ENCODE measurements around the gene RAB31. TPM values are rescaled to one million over a fixed set of nuclear protein-coding genes. Genes with fewer than 3 reads are reported as not detected.

The RAB31 gene
- total RNA-seq, 2 donors from 2014 or later, result 0.42 to 0.82 TPM

GRCh38 chr18:9739516-9739915 is 31.4 kb downstream of the RAB31 start:
- H3K4me3 Mint-ChIP-seq, result no peak overlapping the region
- DNase-seq (no peak), ATAC-seq (replicated peaks in 1 of 2) (no peak)
- peaks cover 16% of the 10 kb centered on the region for H3K27me3 Mint-ChIP-seq (ENCODE audit: low read depth)
- H3K27ac Mint-ChIP-seq, result no peak overlapping the region
- H3K4me1 Mint-ChIP-seq (ENCODE audit: low read depth), result no peaks in the 10 kb centered on the region
- no peaks in the 10 kb centered on the region for H3K36me3 Mint-ChIP-seq (ENCODE audit: insufficient read depth in 2 of 2)
- no peaks in the 10 kb centered on the region for H3K9me3 Mint-ChIP-seq

- H3K4me3 Mint-ChIP-seq, result no peak overlapping the region
- H3K27me3 Mint-ChIP-seq (ENCODE audit: low read depth), result peaks cover 21% of the 10 kb centered on the region
- DNase-seq (no peak), ATAC-seq (replicated peaks in 1 of 2) (no peak)
- no peaks in the 10 kb centered on the region for H3K9me3 Mint-ChIP-seq
- H3K4me1 Mint-ChIP-seq (ENCODE audit: low read depth), result no peaks in the 10 kb centered on the region
- H3K27ac Mint-ChIP-seq, result no peak overlapping the region
- H3K36me3 Mint-ChIP-seq (ENCODE audit: insufficient read depth in 2 of 2), result peaks cover 0 to 2% of the 10 kb centered on the region in 2 donors
Observed at GRCh38 chr18:9740071-9740470, 32.0 kb downstream of the RAB31 start.

GRCh38 chr18:9741406-9741792 is 33.3 kb downstream of the RAB31 start:
- no peak overlapping the region for H3K4me3 Mint-ChIP-seq
- DNase-seq, result no peak
- peaks cover 0 to 2% of the 10 kb centered on the region in 2 donors for H3K36me3 Mint-ChIP-seq (ENCODE audit: insufficient read depth in 2 of 2)
- ATAC-seq (replicated peaks in 1 of 2), result no peak
- H3K9me3 Mint-ChIP-seq, result no peaks in the 10 kb centered on the region
- peaks cover 30% of the 10 kb centered on the region for H3K27me3 Mint-ChIP-seq (ENCODE audit: low read depth)
- no peaks in the 10 kb centered on the region for H3K4me1 Mint-ChIP-seq (ENCODE audit: low read depth)
- no peak overlapping the region for H3K27ac Mint-ChIP-seq

GRCh38 chr18:9741793-9742523 is 33.9 kb downstream of the RAB31 start:
- DNase-seq (no peak), ATAC-seq (replicated peaks in 1 of 2) (no peak)
- Mint-ChIP-seq H3K27me3 (ENCODE audit: low read depth) (peaks cover 35% of the 10 kb centered on the region), H3K36me3 (ENCODE audit: insufficient read depth in 2 of 2) (peaks cover 0 to 2% of the 10 kb centered on the region in 2 donors), H3K27ac (no peak overlapping the region), H3K9me3 (no peaks in the 10 kb centered on the region), H3K4me3 (no peak overlapping the region), H3K4me1 (ENCODE audit: low read depth) (no peaks in the 10 kb centered on the region)

- Mint-ChIP-seq H3K9me3 (no peaks in the 10 kb centered on the region), H3K4me3 (no peak overlapping the region), H3K27me3 (ENCODE audit: low read depth) (peaks cover 39% of the 10 kb centered on the region), H3K4me1 (ENCODE audit: low read depth) (no peaks in the 10 kb centered on the region), H3K27ac (no peak overlapping the region), H3K36me3 (ENCODE audit: insufficient read depth in 2 of 2) (peaks cover 0 to 2% of the 10 kb centered on the region in 2 donors)
- ATAC-seq (replicated peaks in 1 of 2) (no peak), DNase-seq (no peak)
Observed at GRCh38 chr18:9742524-9743131, 34.5 kb downstream of the RAB31 start.

GRCh38 chr18:9743200-9744016 is 35.3 kb downstream of the RAB31 start:
- no peak overlapping the region for H3K27ac Mint-ChIP-seq
- H3K36me3 Mint-ChIP-seq (ENCODE audit: insufficient read depth in 2 of 2), result peaks cover 0 to 2% of the 10 kb centered on the region in 2 donors
- H3K4me3 Mint-ChIP-seq, result no peak overlapping the region
- peaks cover 39% of the 10 kb centered on the region for H3K27me3 Mint-ChIP-seq (ENCODE audit: low read depth)
- ATAC-seq (replicated peaks in 1 of 2) (peak in 1 of 2 donors; percentile 39), DNase-seq (peak in 1 of 2 donors; percentile 21)
- H3K4me1 Mint-ChIP-seq (ENCODE audit: low read depth), result no peaks in the 10 kb centered on the region
- H3K9me3 Mint-ChIP-seq, result no peaks in the 10 kb centered on the region

- Mint-ChIP-seq H3K4me1 (ENCODE audit: low read depth) (no peaks in the 10 kb centered on the region), H3K4me3 (no peak overlapping the region), H3K27me3 (ENCODE audit: low read depth) (peaks cover 36% of the 10 kb centered on the region), H3K27ac (no peak overlapping the region), H3K9me3 (no peaks in the 10 kb centered on the region), H3K36me3 (ENCODE audit: insufficient read depth in 2 of 2) (peaks cover 0 to 2% of the 10 kb centered on the region in 2 donors)
- DNase-seq (no peak), ATAC-seq (replicated peaks in 1 of 2) (no peak)
Observed at GRCh38 chr18:9746958-9747357, 38.9 kb downstream of the RAB31 start.

- no peak overlapping the region for H3K27ac Mint-ChIP-seq
- H3K4me1 Mint-ChIP-seq (ENCODE audit: low read depth), result no peaks in the 10 kb centered on the region
- H3K36me3 Mint-ChIP-seq (ENCODE audit: insufficient read depth in 2 of 2), result peaks cover 0 to 2% of the 10 kb centered on the region in 2 donors
- DNase-seq (no peak), ATAC-seq (replicated peaks in 1 of 2) (no peak)
- H3K9me3 Mint-ChIP-seq, result no peaks in the 10 kb centered on the region
- H3K27me3 Mint-ChIP-seq (ENCODE audit: low read depth), result peaks cover 22% of the 10 kb centered on the region
- H3K4me3 Mint-ChIP-seq, result no peak overlapping the region
Observed at GRCh38 chr18:9749611-9750010, 41.5 kb downstream of the RAB31 start.

GRCh38 chr18:9750112-9750511 is 42.0 kb downstream of the RAB31 start:
- H3K4me1 Mint-ChIP-seq (ENCODE audit: low read depth), result no peaks in the 10 kb centered on the region
- H3K4me3 Mint-ChIP-seq, result no peak overlapping the region
- H3K27me3 Mint-ChIP-seq (ENCODE audit: low read depth), result peaks cover 17% of the 10 kb centered on the region
- no peaks in the 10 kb centered on the region for H3K36me3 Mint-ChIP-seq (ENCODE audit: insufficient read depth in 2 of 2)
- no peak for DNase-seq
- H3K9me3 Mint-ChIP-seq, result no peaks in the 10 kb centered on the region
- H3K27ac Mint-ChIP-seq, result no peak overlapping the region
- no peak for ATAC-seq (replicated peaks in 1 of 2)

GRCh38 chr18:9750606-9751304 is 42.7 kb downstream of the RAB31 start:
- Mint-ChIP-seq H3K4me3 (no peak overlapping the region), H3K27me3 (ENCODE audit: low read depth) (peaks cover 11% of the 10 kb centered on the region), H3K36me3 (ENCODE audit: insufficient read depth in 2 of 2) (no peaks in the 10 kb centered on the region)

GRCh38 chr18:9751371-9752031 is 43.4 kb downstream of the RAB31 start:
- no peak for DNase-seq
- H3K36me3 Mint-ChIP-seq (ENCODE audit: insufficient read depth in 2 of 2), result no peaks in the 10 kb centered on the region
- no peak for ATAC-seq (replicated peaks in 1 of 2)
- peaks cover 9% of the 10 kb centered on the region for H3K27me3 Mint-ChIP-seq (ENCODE audit: low read depth)
- H3K9me3 Mint-ChIP-seq, result no peaks in the 10 kb centered on the region
- no peak overlapping the region for H3K27ac Mint-ChIP-seq
- no peaks in the 10 kb centered on the region for H3K4me1 Mint-ChIP-seq (ENCODE audit: low read depth)
- no peak overlapping the region for H3K4me3 Mint-ChIP-seq

More at GRCh38 chr18:9750606-9751304, 42.7 kb downstream of the RAB31 start:
- Mint-ChIP-seq H3K4me1 (ENCODE audit: low read depth) (no peaks in the 10 kb centered on the region), H3K9me3 (no peaks in the 10 kb centered on the region), H3K27ac (no peak overlapping the region)
- no peak for DNase-seq
- no peak for ATAC-seq (replicated peaks in 1 of 2)

- Mint-ChIP-seq H3K36me3 (ENCODE audit: insufficient read depth in 2 of 2) (no peaks in the 10 kb centered on the region), H3K9me3 (no peaks in the 10 kb centered on the region), H3K4me1 (ENCODE audit: low read depth) (no peaks in the 10 kb centered on the region), H3K27ac (no peak overlapping the region), H3K4me3 (no peak overlapping the region), H3K27me3 (ENCODE audit: low read depth) (no peaks in the 10 kb centered on the region)
- no peak for ATAC-seq (replicated peaks in 1 of 2)
- DNase-seq, result no peak
Observed at GRCh38 chr18:9753846-9754245, 45.7 kb downstream of the RAB31 start.
